GM20000 (cell line): ENCODE measurements around the gene ELMOD3.

Source experiments
- DNase-seq: peaks from one replicate; pipeline ENCODE4 v3.0.0; 2012; ENCODE audit warnings: low spot score
- CTCF ChIP-seq: IDR thresholded peaks from 2 replicates; pipeline ENCODE4 v1.5.1; 2012; ENCODE audit warnings: mild to moderate bottlenecking, control low read depth; ENCODE audit errors: extremely low read depth, missing control alignments

The ELMOD3 gene

GRCh38 chr2:85400541-85401463 is 46.2 kb downstream of the ELMOD3 start:
- DNase-seq = no peak
- TF ChIP-seq CTCF = no peak

GRCh38 chr2:85401464-85401805 is 46.9 kb downstream of the ELMOD3 start:
- DNase-seq = no peak
- TF ChIP-seq CTCF = no peak

- DNase-seq = no peak
- no peak for TF ChIP-seq CTCF
These were observed 47.3 kb downstream of the ELMOD3 start for GRCh38 chr2:85401844-85402243.

GRCh38 chr2:85405201-85406059 is 50.9 kb downstream of the ELMOD3 start:
- no peak for TF ChIP-seq CTCF
- DNase-seq = no peak

- TF ChIP-seq CTCF = no peak
These were observed 55.4 kb downstream of the ELMOD3 start, which contains the start of gene CAPG for GRCh38 chr2:85409845-85410583. Gene CAPG (minus strand): TSS chr2:85410366. CDS start chr2:85402145, 8,221 bp downstream.

GRCh38 chr2:85410584-85411404 is 56.2 kb downstream of the ELMOD3 start:
- TF ChIP-seq CTCF = no peak
- no peak for DNase-seq

More at GRCh38 chr2:85409845-85410583, 55.4 kb downstream of the ELMOD3 start, which contains the start of gene CAPG:
- peak; percentile 83 for DNase-seq
